A549 (cell line): ENCODE data around the gene LYST.

Source experiments
- HMGXB4 ChIP-seq: fragments of 250-450 bp; sonication (Bioruptor Pico); IDR thresholded peaks from 2 replicates; pipeline ENCODE4 v1.5.0; 2021; ENCODE audit warnings: mild to moderate bottlenecking, moderate library complexity, borderline replicate concordance
- POLR2A ChIP-seq: IDR thresholded peaks from 2 replicates; pipeline ENCODE4 v1.6.1; 2012; ENCODE audit warnings: mild to moderate bottlenecking, low read length
- RFX5 ChIP-seq: fragments of 450-650 bp; IDR thresholded peaks from 2 replicates; pipeline ENCODE4 v1.7.1; 2014; ENCODE audit warnings: antibody characterized with exemption, mild to moderate bottlenecking, moderate library complexity

DNA sequence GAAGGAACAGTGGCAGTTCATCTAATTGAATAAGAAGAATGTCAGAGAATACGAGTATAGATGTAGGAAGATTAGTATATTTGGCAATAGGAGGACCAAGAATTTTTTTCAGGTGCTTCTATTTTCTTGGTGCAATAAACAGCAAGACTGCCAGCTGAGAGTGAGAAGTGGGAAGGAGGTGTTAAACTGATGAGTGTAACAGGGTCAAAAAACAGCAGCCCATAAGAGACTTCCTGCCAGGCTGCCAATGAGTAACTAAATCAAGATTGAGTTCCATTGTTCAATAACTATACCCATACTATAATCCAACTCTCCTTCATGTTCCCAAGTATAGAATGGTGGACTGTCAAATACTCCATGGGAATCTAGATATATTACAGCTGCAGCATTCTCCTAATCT is 28.7 kb downstream of the LYST start:
- no peak for TF ChIP-seq POLR2A
- TF ChIP-seq RFX5 = no peak
- TF ChIP-seq HMGXB4 = no peak
